Activated CD4-positive, CD25-positive, alpha-beta regulatory T cell treated with anti-CD3 and anti-CD28 coated beads, Interleukin-2, amount 50 U/mL, for 24 hours (primary cell): ENCODE measurements around the gene AJAP1.

Experiments used
- ATAC-seq, 2 donors: fragments of 150-1000 bp; cut with Tn5 transposase; one replicate each; pipeline ENCODE4 v1.10.0; 2021; ENCODE audit warnings: mild to moderate bottlenecking in 1 of 2, moderate library complexity in 1 of 2

AJAP1 gene

GRCh38 chr1:4684136-4684535 lies 29.7 kb downstream of the AJAP1 start:
- no peak for ATAC-seq

- no peak for ATAC-seq
Observed at GRCh38 chr1:4684864-4685522, 30.6 kb downstream of the AJAP1 start.

GRCh38 chr1:4685523-4685865 lies 31.1 kb downstream of the AJAP1 start:
- ATAC-seq = no peak

- no peak for ATAC-seq
Observed at GRCh38 chr1:4687943-4688342, 33.5 kb downstream of the AJAP1 start.

- ATAC-seq = no peak
Observed at GRCh38 chr1:4689271-4689935, 35.0 kb downstream of the AJAP1 start.

- no peak for ATAC-seq
Observed at GRCh38 chr1:4689941-4690635, 35.7 kb downstream of the AJAP1 start.

- no peak for ATAC-seq
Observed at GRCh38 chr1:4690951-4691675, 36.7 kb downstream of the AJAP1 start.

- ATAC-seq = no peak
Observed at GRCh38 chr1:4691766-4692405, 37.5 kb downstream of the AJAP1 start.

GRCh38 chr1:4692437-4692836 lies 38.0 kb downstream of the AJAP1 start:
- ATAC-seq = no peak

- no peak for ATAC-seq
Observed at GRCh38 chr1:4693331-4693730, 38.9 kb downstream of the AJAP1 start.

GRCh38 chr1:4693891-4694290 lies 39.5 kb downstream of the AJAP1 start:
- ATAC-seq = no peak

GRCh38 chr1:4694492-4694891 lies 40.1 kb downstream of the AJAP1 start:
- no peak for ATAC-seq

GRCh38 chr1:4695241-4695640 lies 40.8 kb downstream of the AJAP1 start:
- ATAC-seq = no peak

- ATAC-seq = no peak
Observed at GRCh38 chr1:4696161-4696745, 41.8 kb downstream of the AJAP1 start.

- ATAC-seq = no peak
Observed at GRCh38 chr1:4696753-4697152, 42.3 kb downstream of the AJAP1 start.

GRCh38 chr1:4697801-4698200 lies 43.4 kb downstream of the AJAP1 start:
- no peak for ATAC-seq

- no peak for ATAC-seq
Observed at GRCh38 chr1:4698911-4699310, 44.5 kb downstream of the AJAP1 start.

- no peak for ATAC-seq
Observed at GRCh38 chr1:4699376-4700301, 45.2 kb downstream of the AJAP1 start.

GRCh38 chr1:4700801-4701200 lies 46.4 kb downstream of the AJAP1 start:
- no peak for ATAC-seq

GRCh38 chr1:4701276-4701675 lies 46.9 kb downstream of the AJAP1 start:
- no peak for ATAC-seq

GRCh38 chr1:4702464-4702863 lies 48.1 kb downstream of the AJAP1 start:
- no peak for ATAC-seq
